ENCODE data around the gene PMP22. TPM values are rescaled to one million over a fixed set of nuclear protein-coding genes. Genes with fewer than 3 reads are reported as not detected.

The PMP22 gene
- total RNA-seq, 1 donor = 38.0 TPM

DNA sequence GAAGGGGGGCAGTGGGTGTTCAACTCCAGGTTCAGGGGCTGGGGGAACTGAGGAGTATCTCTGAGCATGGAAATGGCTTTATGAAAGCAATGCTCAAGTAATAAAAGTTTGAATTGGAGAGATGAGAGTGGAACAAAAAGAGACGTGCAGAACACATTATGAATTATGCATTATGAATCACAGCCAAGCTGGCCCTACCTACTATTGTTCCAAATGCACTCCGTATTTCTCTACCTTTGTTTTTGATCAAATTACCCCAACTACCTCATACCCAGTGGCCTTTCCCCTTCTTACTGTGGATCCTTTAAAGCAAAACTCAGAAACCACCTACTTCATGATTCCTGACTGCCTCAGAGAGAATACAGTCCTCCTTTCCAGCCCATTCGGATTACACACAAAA, 38.1 kb upstream of the PMP22 start:
- H3K4me3 ChIP-seq (ENCODE audit: low read depth, low read length) = no peak overlapping the region
- TF ChIP-seq, protein P1, sequence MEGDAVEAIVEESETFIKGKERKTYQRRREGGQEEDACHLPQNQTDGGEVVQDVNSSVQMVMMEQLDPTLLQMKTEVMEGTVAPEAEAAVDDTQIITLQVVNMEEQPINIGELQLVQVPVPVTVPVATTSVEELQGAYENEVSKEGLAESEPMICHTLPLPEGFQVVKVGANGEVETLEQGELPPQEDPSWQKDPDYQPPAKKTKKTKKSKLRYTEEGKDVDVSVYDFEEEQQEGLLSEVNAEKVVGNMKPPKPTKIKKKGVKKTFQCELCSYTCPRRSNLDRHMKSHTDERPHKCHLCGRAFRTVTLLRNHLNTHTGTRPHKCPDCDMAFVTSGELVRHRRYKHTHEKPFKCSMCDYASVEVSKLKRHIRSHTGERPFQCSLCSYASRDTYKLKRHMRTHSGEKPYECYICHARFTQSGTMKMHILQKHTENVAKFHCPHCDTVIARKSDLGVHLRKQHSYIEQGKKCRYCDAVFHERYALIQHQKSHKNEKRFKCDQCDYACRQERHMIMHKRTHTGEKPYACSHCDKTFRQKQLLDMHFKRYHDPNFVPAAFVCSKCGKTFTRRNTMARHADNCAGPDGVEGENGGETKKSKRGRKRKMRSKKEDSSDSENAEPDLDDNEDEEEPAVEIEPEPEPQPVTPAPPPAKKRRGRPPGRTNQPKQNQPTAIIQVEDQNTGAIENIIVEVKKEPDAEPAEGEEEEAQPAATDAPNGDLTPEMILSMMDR (IDR thresholded peaks at IDR 0.05; ENCODE audit: insufficient read depth, low read depth, low read length) = no peak
- DNase-seq (ENCODE audit: low read depth) = no peak

DNA sequence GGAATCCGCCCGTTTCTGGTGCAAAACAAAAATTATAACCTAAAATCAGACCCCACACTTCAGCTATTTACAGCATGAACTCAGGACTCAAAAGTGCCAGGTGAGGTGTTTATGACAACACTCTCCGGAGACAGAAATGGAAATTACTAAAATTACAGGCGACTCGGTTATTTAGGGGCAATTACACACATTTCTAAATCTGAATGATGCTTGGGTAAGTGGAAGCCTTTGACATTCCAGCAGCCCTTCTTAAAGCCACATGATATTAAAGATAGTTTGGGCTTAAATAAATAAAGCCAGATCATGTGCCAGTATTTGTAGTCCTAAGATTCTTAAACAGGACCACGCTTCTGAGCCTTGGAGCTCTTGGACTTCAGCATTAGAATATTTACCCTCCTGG, 36.7 kb upstream of the PMP22 start:
- DNase-seq (ENCODE audit: low read depth) = no peak
- TF ChIP-seq, protein P1 (IDR thresholded peaks at IDR 0.05; ENCODE audit: insufficient read depth, low read depth, low read length) = no peak

DNA sequence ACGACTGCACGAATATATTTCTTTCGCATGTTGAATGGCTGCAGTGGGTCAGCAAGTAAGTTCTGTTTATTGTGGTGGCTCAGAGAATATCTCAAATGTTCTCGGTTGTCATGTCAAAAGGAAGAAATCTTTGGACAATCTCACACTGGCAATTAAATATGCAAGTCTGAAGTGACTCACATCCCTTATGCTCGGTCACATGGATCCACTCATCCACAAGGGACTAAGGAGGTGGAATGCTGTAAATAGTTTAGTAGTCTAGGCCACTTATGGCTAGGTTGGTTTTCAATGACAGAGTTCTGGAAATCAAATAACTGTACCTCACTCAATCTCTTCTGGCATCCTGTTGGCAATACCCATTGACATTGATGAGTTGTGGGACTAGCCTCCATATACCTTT, 33.0 kb upstream of the PMP22 start:
- TF ChIP-seq, protein P1 (IDR thresholded peaks at IDR 0.05; ENCODE audit: insufficient read depth, low read depth, low read length) = no peak
- H3K4me3 ChIP-seq (ENCODE audit: low read depth, low read length) = no peak overlapping the region
- peak; percentile 52 for DNase-seq (ENCODE audit: low read depth)

More for the DNA sequence above, 36.7 kb upstream of the PMP22 start:
- H3K4me3 ChIP-seq (ENCODE audit: low read depth, low read length) = no peak overlapping the region

DNA sequence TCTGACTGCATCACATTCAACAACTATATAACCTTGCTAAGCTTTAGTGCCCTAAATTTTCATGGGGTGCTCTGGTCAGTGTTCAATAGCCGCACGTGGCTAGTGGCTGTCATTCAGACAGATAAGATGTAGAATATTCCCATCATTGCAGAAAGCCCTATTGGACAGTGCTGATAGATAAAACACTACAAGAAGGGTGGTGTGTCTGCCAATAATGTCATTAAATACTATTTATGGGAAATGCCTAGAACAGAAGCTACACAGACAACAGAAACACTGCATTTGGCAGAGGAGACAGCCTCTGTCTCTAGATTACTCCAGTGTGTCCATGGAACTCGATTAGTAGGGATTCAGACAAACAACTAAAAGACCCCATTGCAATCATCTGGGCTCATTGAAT, 28.4 kb upstream of the PMP22 start:
- no peak for DNase-seq (ENCODE audit: low read depth)
- TF ChIP-seq, protein P1 (IDR thresholded peaks at IDR 0.05; ENCODE audit: insufficient read depth, low read depth, low read length) = no peak
- no peak overlapping the region for H3K4me3 ChIP-seq (ENCODE audit: low read depth, low read length)

DNA sequence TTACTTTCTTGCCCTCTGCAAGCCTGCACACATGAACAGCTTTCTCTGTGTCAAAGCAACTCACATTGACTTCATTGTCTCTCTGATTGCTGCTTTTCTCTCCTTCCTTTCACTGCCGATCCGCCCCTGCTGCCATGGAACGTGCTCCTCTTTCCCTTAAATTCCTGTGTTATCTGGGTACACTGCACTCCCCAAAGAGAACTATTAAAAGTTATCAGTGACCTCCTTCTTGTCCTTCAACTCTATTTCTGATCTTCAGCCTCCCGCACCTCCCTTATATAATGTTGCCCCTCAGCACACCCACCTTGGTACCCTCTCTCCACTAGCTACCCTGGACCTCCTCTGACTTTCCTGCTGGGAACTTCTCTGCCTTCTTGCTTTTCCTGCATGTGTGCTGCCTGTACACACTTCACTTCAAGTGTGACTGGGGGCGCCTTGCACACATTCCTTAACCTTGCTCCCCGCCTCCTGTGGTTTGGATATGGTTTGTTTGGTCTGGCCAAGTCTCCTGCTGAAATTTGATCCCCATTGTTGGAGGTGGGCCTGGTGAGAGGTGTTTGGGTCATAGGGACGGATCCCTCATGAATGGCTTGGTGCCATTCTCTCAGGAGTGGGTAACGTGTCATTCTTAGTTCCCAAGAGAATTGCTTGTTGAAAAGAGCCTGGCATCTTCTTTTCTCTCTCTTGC, 26.7 kb upstream of the PMP22 start:
- no peak for DNase-seq (ENCODE audit: low read depth)
- TF ChIP-seq, protein P1 (IDR thresholded peaks at IDR 0.05; ENCODE audit: insufficient read depth, low read depth, low read length) = no peak
- H3K4me3 ChIP-seq (ENCODE audit: low read depth, low read length) = no peak overlapping the region

DNA sequence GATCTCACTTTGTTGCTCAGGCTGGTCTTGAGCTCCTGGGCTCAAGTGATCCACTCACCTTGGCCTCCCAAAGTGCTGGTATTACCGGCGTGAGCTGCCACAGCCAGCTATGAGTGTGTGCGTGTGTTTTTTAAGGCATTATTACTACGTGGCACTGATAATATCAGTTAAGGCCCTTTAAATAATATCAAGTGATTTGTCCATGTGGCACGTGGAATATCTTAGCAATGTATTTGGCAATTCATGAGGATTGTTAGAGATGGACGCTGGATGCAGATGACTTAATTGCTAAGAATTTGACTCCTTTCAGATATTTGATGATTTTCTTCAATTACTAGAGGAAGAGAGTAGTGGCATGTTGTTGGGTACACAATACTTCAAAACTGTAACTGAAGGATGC, 25.5 kb upstream of the PMP22 start:
- DNase-seq (ENCODE audit: low read depth) = no peak
- TF ChIP-seq, protein P1 (IDR thresholded peaks at IDR 0.05; ENCODE audit: insufficient read depth, low read depth, low read length) = no peak
- H3K4me3 ChIP-seq (ENCODE audit: low read depth, low read length) = no peak overlapping the region

Data from fibroblast of villous mesenchyme (primary cell).